ENCODE results near the gene SSC5D. TPM values are rescaled to one million over a fixed set of nuclear protein-coding genes. Genes with fewer than 3 reads are reported as not detected.

SSC5D gene
- total and polyA plus RNA-seq, 10 of the 15 experiments (the other 5 are each of a cell fraction or from before 2014, with no cell fraction given): 0.03 to 0.13 (median 0.05) TPM; not detected in 4

- TF ChIP-seq BMI1 (IDR thresholded peaks at IDR 0.05; ENCODE audit: borderline replicate concordance): no peak
These were observed 1.7 kb downstream of the SSC5D start (continued) for GRCh38 chr19:55489711-55490477.

DNA sequence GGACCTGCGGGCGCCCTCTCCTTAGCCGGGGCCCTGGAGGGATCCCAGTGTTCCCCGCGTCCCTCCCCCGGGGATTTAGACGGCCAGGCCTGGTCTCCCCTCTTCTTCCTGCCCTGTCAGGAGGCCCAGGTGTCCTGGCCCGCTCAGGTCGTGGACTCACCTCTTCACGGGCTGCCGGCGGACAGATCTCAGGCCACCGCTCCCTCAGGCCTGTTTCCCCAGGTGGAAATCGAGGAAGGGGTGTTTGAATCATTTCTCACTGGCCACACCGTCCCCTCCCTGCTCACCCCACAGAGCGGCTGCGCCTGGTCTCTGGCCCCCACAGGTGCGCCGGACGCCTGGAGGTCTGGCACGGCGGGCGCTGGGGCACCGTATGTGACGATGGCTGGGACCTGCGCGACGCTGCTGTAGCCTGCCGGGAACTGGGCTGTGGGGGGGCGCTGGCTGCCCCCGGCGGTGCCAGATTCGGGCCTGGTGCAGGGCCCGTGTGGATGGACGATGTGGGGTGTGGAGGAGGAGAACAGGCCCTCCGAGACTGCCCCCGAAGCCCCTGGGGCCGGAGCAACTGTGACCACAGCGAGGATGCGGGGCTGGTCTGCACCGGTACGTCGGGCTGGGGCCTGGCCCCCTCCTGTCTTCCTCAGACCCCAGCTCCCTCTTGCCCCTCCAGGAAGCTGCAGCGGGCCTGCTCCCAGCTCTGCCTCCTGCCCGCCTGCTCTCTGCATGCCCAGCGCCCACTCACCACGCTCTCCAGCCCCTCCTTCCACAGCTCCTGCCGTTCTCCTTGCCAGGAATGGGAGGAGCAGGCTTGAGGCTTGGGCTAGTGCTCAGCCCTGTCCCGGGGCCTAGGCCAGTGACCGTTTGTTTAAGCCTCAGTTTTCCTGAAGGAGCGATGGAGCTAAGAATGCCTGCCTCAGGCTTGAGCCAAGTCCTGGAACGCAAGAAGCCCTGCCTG lies 2.5 kb downstream of the SSC5D start:
- ChIA-PET POLR2A (interaction anchor here (1.1 kb wide), 1 partner anchor 8 kb away, joined by 3 read pairs; no protein-coding TSS in a partner anchor), SMC1A (ENCODE audit: uncharacterized antibody, unreplicated experiment) (no interaction called here), RAD21 (ENCODE audit: unreplicated experiment) (no interaction called here), CTCF (interaction anchor here (2.5 kb wide), 1 partner anchor 13 kb away, joined by 9 read pairs; no protein-coding TSS in a partner anchor)
- 51% methylated on average over 50 of the region's 52 CpGs for WGBS (ENCODE audit: insufficient coverage, insufficient replicate concordance, low lambda C conversion rate, missing lambda C conversion rate)
- ATAC-seq (no peak), DNase-seq (ENCODE audit: low read depth, low spot score) (no peak), FAIRE-seq (no peak)
- Histone ChIP-seq H3K79me2 (ENCODE audit: control insufficient read depth, insufficient read depth, low read length) (no peaks in the 10 kb centered on the region), H3K4me1 (ENCODE audit: control insufficient read depth, insufficient read depth, low read length) (no peaks in the 10 kb centered on the region; the same call in 1 of the 2 replicates), H3K36me3 (ENCODE audit: control insufficient read depth in 2 of 2, insufficient read depth in 2 of 2, low read length in 1 of 2) (no peaks in the 10 kb centered on the region), H3K27ac (ENCODE audit: control insufficient read depth, insufficient read depth) (no peak overlapping the region), H4K20me1 (ENCODE audit: control insufficient read depth, insufficient read depth) (no peaks in the 10 kb centered on the region), H3K4me2 (ENCODE audit: control insufficient read depth, insufficient read depth) (no peak overlapping the region), H2AFZ (ENCODE audit: control insufficient read depth, low read depth, low read length) (no peak overlapping the region), H3K9ac (ENCODE audit: control insufficient read depth, insufficient read depth, low read length) (no peak overlapping the region), H3K9me3 (replicated peaks; ENCODE audit: control insufficient read depth, insufficient read depth, low read length) (no peaks in the 10 kb centered on the region), H3K4me3 (no peak overlapping the region), H3K27me3 (replicated peaks in 1 of 2; ENCODE audit: control insufficient read depth in 2 of 2, insufficient read depth in 2 of 2, low read length in 1 of 2) (no peaks in the 10 kb centered on the region; a peak in 1 of 4 replicates)
- BruUV-seq (replicated peaks): no TSS peak
- intact Hi-C loops (cut with micrococcal nuclease; ENCODE audit: unreplicated experiment): no loop called here
- in situ Hi-C loops (cut with MboI): no loop called here
- TF ChIP-seq RELB (IDR thresholded peaks at IDR 0.05; ENCODE audit: low read depth): no peak
- TF ChIP-seq, protein P1, sequence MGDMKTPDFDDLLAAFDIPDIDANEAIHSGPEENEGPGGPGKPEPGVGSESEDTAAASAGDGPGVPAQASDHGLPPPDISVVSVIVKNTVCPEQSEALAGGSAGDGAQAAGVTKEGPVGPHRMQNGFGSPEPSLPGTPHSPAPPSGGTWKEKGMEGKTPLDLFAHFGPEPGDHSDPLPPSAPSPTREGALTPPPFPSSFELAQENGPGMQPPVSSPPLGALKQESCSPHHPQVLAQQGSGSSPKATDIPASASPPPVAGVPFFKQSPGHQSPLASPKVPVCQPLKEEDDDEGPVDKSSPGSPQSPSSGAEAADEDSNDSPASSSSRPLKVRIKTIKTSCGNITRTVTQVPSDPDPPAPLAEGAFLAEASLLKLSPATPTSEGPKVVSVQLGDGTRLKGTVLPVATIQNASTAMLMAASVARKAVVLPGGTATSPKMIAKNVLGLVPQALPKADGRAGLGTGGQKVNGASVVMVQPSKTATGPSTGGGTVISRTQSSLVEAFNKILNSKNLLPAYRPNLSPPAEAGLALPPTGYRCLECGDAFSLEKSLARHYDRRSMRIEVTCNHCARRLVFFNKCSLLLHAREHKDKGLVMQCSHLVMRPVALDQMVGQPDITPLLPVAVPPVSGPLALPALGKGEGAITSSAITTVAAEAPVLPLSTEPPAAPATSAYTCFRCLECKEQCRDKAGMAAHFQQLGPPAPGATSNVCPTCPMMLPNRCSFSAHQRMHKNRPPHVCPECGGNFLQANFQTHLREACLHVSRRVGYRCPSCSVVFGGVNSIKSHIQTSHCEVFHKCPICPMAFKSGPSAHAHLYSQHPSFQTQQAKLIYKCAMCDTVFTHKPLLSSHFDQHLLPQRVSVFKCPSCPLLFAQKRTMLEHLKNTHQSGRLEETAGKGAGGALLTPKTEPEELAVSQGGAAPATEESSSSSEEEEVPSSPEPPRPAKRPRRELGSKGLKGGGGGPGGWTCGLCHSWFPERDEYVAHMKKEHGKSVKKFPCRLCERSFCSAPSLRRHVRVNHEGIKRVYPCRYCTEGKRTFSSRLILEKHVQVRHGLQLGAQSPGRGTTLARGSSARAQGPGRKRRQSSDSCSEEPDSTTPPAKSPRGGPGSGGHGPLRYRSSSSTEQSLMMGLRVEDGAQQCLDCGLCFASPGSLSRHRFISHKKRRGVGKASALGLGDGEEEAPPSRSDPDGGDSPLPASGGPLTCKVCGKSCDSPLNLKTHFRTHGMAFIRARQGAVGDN (IDR thresholded peaks at IDR 0.05): no peak
- no peak for TF ChIP-seq ETV6 (conservative IDR thresholded peaks at IDR 0.05 in 1 of 2, IDR thresholded peaks at IDR 0.05 in 1 of 2; ENCODE audit: borderline replicate concordance in 1 of 2, low read depth in 1 of 2)
- TF ChIP-seq FOS (IDR thresholded peaks at IDR 0.05; ENCODE audit: borderline replicate concordance, extremely low read depth, insufficient read length): no peak
- TF ChIP-seq POU2F2 (IDR thresholded peaks at IDR 0.05; ENCODE audit: borderline replicate concordance, low read depth, low read length): no peak
- TF ChIP-seq REST (IDR thresholded peaks at IDR 0.05; ENCODE audit: low read depth, low read length): no peak
- TF ChIP-seq ZNF274 (IDR thresholded peaks at IDR 0.05; ENCODE audit: insufficient read depth, insufficient read length): no peak

Data from GM12878 (cell line).